GM18858 (cell line): Measurements from ENCODE around the gene GRID2.

Experiments
- ATAC-seq: cut with Tn5 transposase; IDR thresholded peaks from one replicate; pipeline ENCODE4 v1.9.1; 2021; ENCODE audit not compliant: unreplicated experiment

Gene GRID2

DNA sequence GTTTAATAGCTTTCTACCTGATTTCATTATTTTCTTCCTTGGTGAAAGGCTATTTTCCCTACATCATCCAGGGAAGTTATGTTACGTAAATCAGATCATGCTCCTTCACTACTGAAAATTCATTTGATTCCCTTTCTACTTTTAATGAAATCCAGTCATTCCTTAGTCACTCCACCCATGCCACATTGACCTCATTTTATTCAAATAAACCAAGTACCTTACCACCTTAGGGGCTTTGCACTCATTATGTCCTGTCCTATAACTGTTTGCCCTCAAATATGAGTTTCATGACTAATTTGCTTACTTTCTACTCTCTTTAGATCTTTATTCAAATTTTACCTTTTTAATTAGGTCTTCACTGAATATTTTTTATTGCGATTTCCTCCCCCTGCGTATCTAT is 374.0 kb downstream of the GRID2 start:
- ATAC-seq = no peak

GRCh38 chr4:92678292-92678691 is 374.5 kb downstream of the GRID2 start:
- no peak for ATAC-seq

GRCh38 chr4:92679149-92679548 is 375.4 kb downstream of the GRID2 start:
- no peak for ATAC-seq

- no peak for ATAC-seq
These were observed 410.9 kb downstream of the GRID2 start for GRCh38 chr4:92714640-92715039.

DNA sequence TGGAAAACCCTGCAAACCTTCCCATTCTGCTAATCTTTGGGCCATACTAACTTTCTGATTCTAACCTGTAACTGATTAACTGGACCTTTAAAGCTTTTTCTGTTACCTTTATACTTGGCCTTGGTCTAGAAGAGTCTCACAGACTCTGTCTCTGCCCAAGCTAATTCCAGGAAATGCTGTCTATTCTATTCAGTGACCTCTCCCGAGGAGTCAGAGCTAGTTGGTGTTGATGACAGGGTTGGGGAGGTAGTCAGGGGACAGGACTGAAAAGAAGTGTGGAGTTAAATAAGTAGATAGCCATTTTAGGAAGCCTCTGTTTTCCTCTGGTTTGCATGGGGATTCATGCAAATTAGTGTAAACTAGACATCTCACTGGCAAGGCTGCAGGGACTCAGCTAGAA is 429.5 kb downstream of the GRID2 start:
- ATAC-seq = no peak

- no peak for ATAC-seq
These were observed 431.4 kb downstream of the GRID2 start for GRCh38 chr4:92735025-92735665.

GRCh38 chr4:92760433-92760832 is 456.7 kb downstream of the GRID2 start:
- ATAC-seq = no peak

GRCh38 chr4:92776080-92776479 is 472.3 kb downstream of the GRID2 start:
- ATAC-seq = no peak

DNA sequence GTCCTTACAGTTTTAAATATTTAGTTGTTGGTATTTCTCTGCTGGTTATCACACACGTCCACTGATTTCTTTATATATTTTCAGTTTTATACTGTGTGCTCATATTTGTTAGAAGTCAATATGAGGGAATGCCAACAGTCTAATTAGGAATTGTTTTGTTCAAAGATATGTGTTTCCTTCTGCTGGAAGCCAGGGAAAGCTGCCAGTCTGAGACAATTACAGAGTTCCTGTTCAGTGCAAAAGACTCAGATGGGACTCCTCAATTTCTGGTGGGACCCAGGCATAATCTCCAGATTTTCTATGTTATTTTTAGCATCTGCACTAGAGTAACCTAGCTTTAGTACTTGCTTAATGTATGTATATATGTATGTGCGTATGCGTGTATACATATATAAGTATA is 486.0 kb downstream of the GRID2 start:
- no peak for ATAC-seq

- ATAC-seq = no peak
These were observed 488.2 kb downstream of the GRID2 start for GRCh38 chr4:92791871-92792440.

- ATAC-seq = no peak
These were observed 505.6 kb downstream of the GRID2 start for GRCh38 chr4:92809381-92809780.

DNA sequence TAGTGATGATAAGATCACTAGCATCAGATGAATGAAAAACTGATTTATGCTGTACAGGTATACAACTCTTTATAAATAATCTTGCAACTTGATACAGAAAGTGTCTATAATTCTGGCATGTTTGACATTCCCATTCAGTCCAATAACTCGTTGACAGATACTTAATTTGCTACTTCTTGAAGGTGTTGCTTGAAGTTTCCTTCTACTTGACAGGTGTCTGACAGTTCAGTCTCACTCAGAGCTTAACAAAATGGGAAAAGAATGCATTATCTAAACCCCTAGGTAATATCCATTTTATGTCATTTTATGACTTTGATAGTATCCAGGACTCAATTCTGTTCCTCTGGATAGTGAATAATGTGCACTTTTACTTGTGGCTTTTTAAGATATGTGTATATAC is 508.9 kb downstream of the GRID2 start:
- ATAC-seq = no peak

GRCh38 chr4:92814677-92815076 is 510.9 kb downstream of the GRID2 start:
- ATAC-seq = no peak

DNA sequence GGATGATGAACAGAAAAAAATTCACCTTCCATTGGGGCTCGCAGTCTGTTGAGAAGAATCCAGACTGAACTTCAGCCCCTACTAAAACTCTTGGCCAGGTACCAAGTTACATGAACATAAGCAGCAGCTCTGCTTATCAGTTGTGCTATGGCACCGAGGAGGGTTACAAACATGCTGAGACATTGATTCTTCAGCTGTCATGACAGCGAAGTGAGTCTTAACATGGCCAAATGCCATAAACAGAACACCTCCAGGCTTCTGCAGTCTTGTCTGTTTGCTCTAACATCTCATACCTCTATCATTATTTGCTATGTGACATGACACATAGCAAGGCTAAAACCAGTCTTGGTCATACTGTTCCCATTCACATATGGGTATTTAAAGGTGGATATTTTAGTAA is 521.5 kb downstream of the GRID2 start:
- ATAC-seq = no peak

DNA sequence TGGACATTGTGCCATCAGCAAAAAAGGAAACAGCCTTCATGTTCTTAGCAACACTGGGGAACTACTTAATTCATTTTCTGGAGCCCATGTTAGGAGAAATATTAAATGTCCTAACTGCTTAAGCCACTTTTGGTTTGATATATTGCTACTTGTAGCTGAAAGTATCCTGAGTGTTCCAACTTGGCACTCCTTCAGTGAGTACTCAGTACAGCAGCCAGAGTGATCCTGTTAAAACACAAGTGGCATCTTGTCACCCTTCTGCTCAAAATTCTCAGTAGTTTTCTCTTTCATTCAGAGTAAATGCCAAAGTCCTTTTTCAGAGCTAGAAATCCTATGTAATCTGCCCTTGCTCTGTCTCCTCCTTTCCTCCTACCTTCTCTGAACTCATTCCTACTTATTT is 522.0 kb downstream of the GRID2 start:
- ATAC-seq = no peak

GRCh38 chr4:92830771-92831170 is 527.0 kb downstream of the GRID2 start:
- no peak for ATAC-seq

DNA sequence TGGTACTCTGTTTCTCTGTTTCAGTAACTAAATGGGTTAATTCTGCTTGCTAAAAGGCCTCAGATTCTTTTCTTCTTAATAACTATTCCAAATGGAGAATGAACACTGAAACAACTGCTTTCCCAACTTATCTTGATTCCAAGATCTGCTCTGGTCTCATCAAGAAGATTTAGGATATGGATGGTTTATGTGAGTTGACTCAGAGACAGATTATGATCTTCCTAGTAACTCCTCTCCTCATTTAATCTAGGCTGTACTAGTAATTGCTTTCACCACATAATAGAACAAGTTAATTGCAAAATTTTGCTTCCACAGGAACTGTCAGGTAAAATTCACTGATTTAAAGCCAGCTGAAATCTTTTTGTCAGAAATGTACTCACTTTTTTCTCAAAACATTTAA is 537.1 kb downstream of the GRID2 start:
- no peak for ATAC-seq

GRCh38 chr4:92843784-92844183 is 540.0 kb downstream of the GRID2 start:
- ATAC-seq = no peak

DNA sequence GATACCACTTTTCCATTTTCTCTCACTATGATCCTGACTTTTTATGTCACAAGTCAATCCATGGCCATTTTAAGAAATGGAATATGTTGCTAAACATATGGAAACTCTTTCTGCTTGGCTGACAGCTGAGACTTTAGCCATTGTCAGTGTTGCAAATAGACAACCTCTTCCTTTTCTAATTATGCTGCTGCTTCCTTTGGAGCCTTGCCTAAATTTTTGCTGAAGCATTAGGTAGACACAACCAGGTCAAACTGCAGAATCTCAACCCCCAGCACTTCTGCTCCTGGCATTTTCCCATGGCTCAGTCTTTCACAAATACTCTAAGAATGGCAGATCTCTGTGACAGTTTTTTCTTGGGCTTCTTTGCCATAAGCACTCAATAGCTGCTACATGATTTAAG is 543.3 kb downstream of the GRID2 start:
- no peak for ATAC-seq

DNA sequence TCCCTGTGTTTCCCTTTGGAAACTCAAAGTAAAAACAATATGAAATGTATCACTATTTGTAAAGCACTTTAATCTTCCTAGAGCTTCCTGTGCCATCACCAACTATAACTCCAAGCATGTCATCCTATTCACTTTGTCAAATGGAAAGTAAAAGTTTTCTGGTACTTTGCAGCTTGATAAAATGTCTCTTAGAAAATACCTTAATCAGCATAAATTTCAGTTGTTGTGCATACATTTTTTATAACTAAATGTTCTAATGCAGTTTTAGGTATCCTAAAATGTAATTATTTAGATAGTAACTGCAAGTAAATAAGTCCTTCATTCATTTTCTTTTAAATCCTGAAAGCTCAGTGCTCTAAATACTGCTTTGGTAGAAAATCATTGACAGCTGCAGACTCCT is 558.7 kb downstream of the GRID2 start:
- no peak for ATAC-seq

DNA sequence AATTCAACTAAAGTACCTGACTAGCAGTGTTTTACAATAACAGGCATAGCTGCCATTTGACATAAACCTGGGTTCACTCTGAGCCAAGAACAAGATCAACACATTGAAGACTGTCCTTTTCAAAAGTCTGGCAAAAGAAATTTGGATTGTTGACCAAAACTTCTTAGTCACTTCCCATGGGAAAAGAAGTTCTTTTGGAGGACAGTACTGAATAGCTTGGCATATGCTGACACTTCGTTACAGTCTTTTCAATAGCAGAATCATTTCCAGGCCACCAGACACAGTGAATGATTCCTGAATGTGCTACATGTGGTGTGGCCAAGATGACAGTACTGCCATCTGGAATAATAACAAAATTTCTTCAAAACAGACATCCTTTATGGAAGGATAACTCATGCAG is 560.3 kb downstream of the GRID2 start:
- no peak for ATAC-seq

GRCh38 chr4:92872604-92873003 is 568.8 kb downstream of the GRID2 start:
- no peak for ATAC-seq

DNA sequence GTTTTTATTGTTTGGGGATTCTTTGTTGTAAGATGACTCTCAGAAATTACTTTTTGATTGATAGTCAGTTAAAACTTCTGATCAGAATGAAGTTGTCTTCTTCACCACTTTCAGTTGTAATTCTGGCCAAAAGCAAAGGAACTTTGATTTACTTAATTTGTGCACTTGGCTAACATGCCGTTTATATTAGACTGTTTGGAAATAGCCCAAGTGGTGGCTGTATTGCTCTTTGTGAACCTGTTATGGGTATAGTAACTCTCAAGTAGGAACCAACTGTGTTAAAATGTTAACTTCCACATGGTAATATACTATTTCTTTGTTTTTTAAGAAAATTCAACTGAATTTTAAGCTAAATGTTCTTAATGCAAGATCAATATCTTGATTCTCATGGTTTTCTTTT is 581.9 kb downstream of the GRID2 start:
- no peak for ATAC-seq
